Left lung (tissue), 14 donors: ENCODE data around the gene GOLGA8A. TPM values are rescaled to one million over a fixed set of nuclear protein-coding genes. Genes with fewer than 3 reads are reported as not detected.

Experiments
- ATAC-seq: fragments of 200-7000 bp; cut with Tn5 transposase; one replicate; pipeline ENCODE4 v1.9.1; 2020; ENCODE audit warnings: moderate library complexity
- DNase-seq, 4 donors: peaks; one replicate each; pipeline ENCODE4 v3.0.0-alpha.2; 2013 to 2020
- H3K27ac ChIP-seq, 2 donors: fragments of 200-600 bp; sonication (generic) in 1 of 2; one replicate each; pipeline versions ENCODE4 v1.5.0 to v1.8.0; 2020 to 2021
- H3K27me3 ChIP-seq, 2 donors: fragments of 200-600 bp; sonication (generic) in 1 of 2; one replicate each; pipeline versions ENCODE4 v1.5.0 to v1.8.0; 2020 to 2021
- H3K36me3 ChIP-seq, 2 donors: fragments of 200-600 bp; sonication (generic) in 1 of 2; one replicate each; pipeline versions ENCODE4 v1.5.0 to v1.8.0; 2020 to 2021
- H3K4me1 ChIP-seq, 2 donors: fragments of 200-600 bp; one replicate each; pipeline ENCODE4 v1.8.0; 2021
- H3K4me3 ChIP-seq, 2 donors: fragments of 200-600 bp; sonication (generic) in 1 of 2; one replicate each; pipeline versions ENCODE4 v1.5.0 to v1.8.0; 2020 to 2021; ENCODE audit warnings: mild to moderate bottlenecking in 1 of 2
- H3K9me3 ChIP-seq, 2 donors: fragments of 200-600 bp; sonication (generic) in 1 of 2; one replicate each; pipeline versions ENCODE4 v1.5.0 to v1.8.0; 2020 to 2021
- CTCF ChIP-seq, 2 donors: fragments of 200-600 bp; sonication (generic) in 1 of 2; IDR thresholded peaks; one replicate each; pipeline versions ENCODE4 v1.5.0 to v1.8.0; 2021; ENCODE audit warnings: antibody characterized with exemption in 2 of 2
- intact Hi-C, 2 donors: fragments of 100-400 bp; cut with DNase I; formaldehyde crosslinking; loops; one replicate each; pipeline versions ENCODE4 v1.11.2 to v1.14.2; 2022
- long read RNA-seq, 12 donors: library from polyadenylated mRNA in 2 of 12; unstranded in 2 of 12; transcript quantifications; one replicate each; pipeline ENCODE4 v2.0.0 and lab custom pipeline, GENCODE V29; 2019 to 2026
- polyA plus RNA-seq, 6 donors: library from polyadenylated mRNA; unstranded; fragments of 120-200 nt; gene quantifications; one replicate each; pipeline ENCODE4 v1.2.1, GENCODE V29; 2013; ENCODE audit not compliant: insufficient read length in 6 of 6
- total RNA-seq, 2 donors: library from RNA; stranded (reverse); fragmentation: NEBNext Ultra II Directional; extraction: Animal tissue kit (Norgen Biotek cat#: 25700); gene quantifications; one replicate each; pipeline ENCODE4 v1.2.1, GENCODE V29; 2021
- donor health status: DM: no; HTN: yes; CAD: no.
- donor health status: DM: no; HTN: no; CAD: no.

The GOLGA8A gene, protein sequence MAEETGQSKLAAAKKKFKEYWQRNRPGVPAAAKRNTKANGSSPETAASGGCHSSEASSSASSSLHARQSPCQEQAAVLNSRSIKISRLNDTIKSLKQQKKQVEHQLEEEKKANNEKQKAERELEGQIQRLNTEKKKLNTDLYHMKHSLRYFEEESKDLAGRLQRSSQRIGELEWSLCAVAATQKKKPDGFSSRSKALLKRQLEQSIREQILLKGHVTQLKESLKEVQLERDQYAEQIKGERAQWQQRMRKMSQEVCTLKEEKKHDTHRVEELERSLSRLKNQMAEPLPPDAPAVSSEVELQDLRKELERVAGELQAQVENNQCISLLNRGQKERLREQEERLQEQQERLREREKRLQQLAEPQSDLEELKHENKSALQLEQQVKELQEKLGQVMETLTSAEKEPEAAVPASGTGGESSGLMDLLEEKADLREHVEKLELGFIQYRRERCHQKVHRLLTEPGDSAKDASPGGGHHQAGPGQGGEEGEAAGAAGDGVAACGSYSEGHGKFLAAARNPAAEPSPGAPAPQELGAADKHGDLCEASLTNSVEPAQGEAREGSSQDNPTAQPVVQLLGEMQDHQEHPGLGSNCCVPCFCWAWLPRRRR
- total RNA-seq (10 to 100 TPM; 25.4 to 47.7 TPM), polyA plus RNA-seq (100 to 1,000 TPM; 134 to 318 (median 254) TPM)
- long read RNA-seq, donor 1, partial matches to known transcripts = 62 of 67 reads
- long read RNA-seq, donor 1, other reads (novel, unspliced or antisense) = 5 of 67 reads
- long read RNA-seq, donor 2, partial matches to known transcripts = 37 of 39 reads
- long read RNA-seq, donor 2, other reads (novel, unspliced or antisense) = 0 of 39 reads
- long read RNA-seq, donor 3, partial matches to known transcripts = 0 of 1 reads
- long read RNA-seq, donor 3, other reads (novel, unspliced or antisense) = 0 of 1 reads
- long read RNA-seq, donor 4, partial matches to known transcripts = 1 of 4 reads
- long read RNA-seq, donor 4, other reads (novel, unspliced or antisense) = 3 of 4 reads
- long read RNA-seq, donor 5, partial matches to known transcripts = 39 of 44 reads
- long read RNA-seq, donor 5, other reads (novel, unspliced or antisense) = 5 of 44 reads
- long read RNA-seq, donor 6, partial matches to known transcripts = 15 of 17 reads
- long read RNA-seq, donor 6, other reads (novel, unspliced or antisense) = 0 of 17 reads
- long read RNA-seq, donor 7, partial matches to known transcripts = 16 of 16 reads
- long read RNA-seq, donor 7, other reads (novel, unspliced or antisense) = 0 of 16 reads
- long read RNA-seq, donor 8, transcript GOLGA8A-205 (5 exons, 653 nt) = major isoform, 5 of 25 reads
- long read RNA-seq, donor 8, partial matches to known transcripts = 20 of 25 reads
- long read RNA-seq, donor 8, other reads (novel, unspliced or antisense) = 0 of 25 reads
- long read RNA-seq, donor 9 = 0 reads
- long read RNA-seq, donor 10, partial matches to known transcripts = 1 of 1 reads
- long read RNA-seq, donor 10, other reads (novel, unspliced or antisense) = 0 of 1 reads
- long read RNA-seq, donor 11 = 0 reads
- long read RNA-seq, donor 12, partial matches to known transcripts = 33 of 35 reads
- long read RNA-seq, donor 12, other reads (novel, unspliced or antisense) = 0 of 35 reads

DNA sequence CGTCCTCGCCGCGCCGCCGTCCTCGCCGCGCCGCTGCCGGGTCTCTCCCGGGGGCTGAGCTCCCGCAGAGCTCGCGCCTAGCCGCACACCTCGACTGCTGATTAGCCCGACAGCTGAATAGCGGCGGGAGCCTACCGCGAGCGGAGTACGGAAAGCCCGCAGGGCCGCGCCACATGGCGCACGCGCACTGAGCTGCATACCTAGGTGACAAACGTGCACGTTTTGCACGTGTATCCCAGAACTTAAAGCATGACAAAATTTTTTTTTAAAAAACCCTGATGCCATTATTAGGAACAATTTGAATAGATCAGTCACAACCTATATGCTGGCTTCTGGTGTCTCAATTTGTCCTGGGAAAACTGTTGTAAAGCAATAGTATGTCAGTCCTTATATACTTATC, at the start of gene GOLGA8A:
Gene GOLGA8A (minus strand): TSS at position 122 of the 400 bp plus-strand sequence. CDS start 48,117 bp downstream, outside the sequence.
- ATAC-seq = no peak

GRCh38 chr15:34483644-34484043, 46.0 kb upstream of the GOLGA8A start:
- ATAC-seq (no peak), DNase-seq (no peak)
- H3K9me3 ChIP-seq = no peaks in the 10 kb centered on the region
- intact Hi-C loops = no loop called here
- peaks cover 0 to 28% of the 10 kb centered on the region in 2 donors for H3K27me3 ChIP-seq
- no peak overlapping the region for H3K27ac ChIP-seq
- H3K36me3 ChIP-seq = no peaks in the 10 kb centered on the region
- no peaks in the 10 kb centered on the region for H3K4me1 ChIP-seq
- no peak overlapping the region for H3K4me3 ChIP-seq
- TF ChIP-seq CTCF (IDR thresholded peaks at IDR 0.05) = no peak

More for the DNA sequence above, at the start of gene GOLGA8A:
- no peaks in the 10 kb centered on the region for H3K36me3 ChIP-seq
- TF ChIP-seq CTCF (IDR thresholded peaks at IDR 0.05) = no peak
- H3K27me3 ChIP-seq = peaks cover 0 to 62% of the 10 kb centered on the region in 2 donors
- H3K4me1 ChIP-seq = peaks cover 0 to 14% of the 10 kb centered on the region in 2 donors
- no peaks in the 10 kb centered on the region for H3K9me3 ChIP-seq
- H3K27ac ChIP-seq = no peak within 1 kb of the TSS
- peak within 1 kb of the TSS in 1 of 2 donors; percentile 49 for H3K4me3 ChIP-seq
- intact Hi-C loops = no loop called here
- DNase-seq = peak in 3 of 4 donors; percentile 61 to 89 (median 86)

DNA sequence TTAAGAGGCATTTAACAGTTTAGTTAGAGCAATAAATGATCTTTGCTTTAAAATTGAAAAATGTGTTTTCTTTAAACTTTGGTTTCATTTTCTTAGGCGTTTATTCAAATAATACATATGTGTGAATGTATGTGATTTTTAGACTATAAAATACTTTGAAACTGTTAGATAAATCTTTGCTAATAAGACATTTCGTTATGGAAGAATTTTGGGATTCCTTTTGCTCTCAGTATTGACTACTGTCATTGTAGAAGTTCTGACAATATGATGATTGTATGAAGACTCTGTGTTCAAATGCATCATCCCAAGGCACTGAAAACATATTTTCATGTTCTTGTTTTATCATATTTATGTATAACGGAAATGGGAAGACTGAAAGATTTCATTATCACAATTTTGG, 43.8 kb upstream of the GOLGA8A start:
- ATAC-seq (no peak), DNase-seq (no peak)
- TF ChIP-seq CTCF (IDR thresholded peaks at IDR 0.05) = no peak
- no peaks in the 10 kb centered on the region for H3K4me1 ChIP-seq
- H3K36me3 ChIP-seq = no peaks in the 10 kb centered on the region
- H3K27me3 ChIP-seq = peaks cover 0 to 35% of the 10 kb centered on the region in 2 donors
- no peaks in the 10 kb centered on the region for H3K9me3 ChIP-seq
- H3K4me3 ChIP-seq = no peak overlapping the region
- intact Hi-C loops = no loop called here
- H3K27ac ChIP-seq = no peak overlapping the region

DNA sequence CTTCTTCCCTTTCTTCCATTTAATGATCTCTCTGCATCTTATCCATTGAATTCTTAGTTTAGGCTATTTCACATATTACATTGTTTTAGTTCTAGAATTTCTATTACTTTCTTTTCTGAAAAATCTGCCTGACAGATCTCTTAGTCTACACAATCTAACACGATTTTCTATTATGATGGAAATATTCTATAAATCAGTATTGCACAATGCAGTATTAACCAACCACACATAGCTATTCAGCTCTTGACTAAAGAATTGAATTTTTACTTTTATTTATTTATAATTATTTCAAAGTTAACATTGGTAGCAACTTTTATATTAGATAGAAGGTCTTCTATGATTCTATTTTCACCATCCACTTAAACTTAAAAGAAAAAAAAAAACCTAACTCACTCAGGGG, 36.2 kb upstream of the GOLGA8A start:
- no peaks in the 10 kb centered on the region for H3K36me3 ChIP-seq
- H3K9me3 ChIP-seq = no peaks in the 10 kb centered on the region
- ATAC-seq = no peak
- intact Hi-C loops = no loop called here
- peaks cover 0 to 17% of the 10 kb centered on the region in 2 donors for H3K27me3 ChIP-seq
- H3K27ac ChIP-seq = no peak overlapping the region
- TF ChIP-seq CTCF (IDR thresholded peaks at IDR 0.05) = no peak
- no peak overlapping the region for H3K4me3 ChIP-seq
- H3K4me1 ChIP-seq = no peaks in the 10 kb centered on the region
- DNase-seq = no peak
